Activated T-helper 1 cell treated with Interleukin-2 at 50 U/mL for 16 hours (primary cell): ENCODE measurements around the gene MYADM.
A peak's percentile ranks its signal among the peaks of the same experiment; 100 is the strongest.
"Not testable (repeated sequence)": the region's sequence is repeated elsewhere in the genome, so short reads cannot be mapped to it uniquely, and the experiment has no call there.

Experiments used
- DNase-seq: peaks from one replicate; pipeline ENCODE4 v3.0.0-alpha.2; 2020; ENCODE audit warnings: low read depth

MYADM gene

GRCh38 chr19:53868892-53869804 is 1.5 kb downstream of the MYADM start:
- DNase-seq = peak; percentile 77

DNA sequence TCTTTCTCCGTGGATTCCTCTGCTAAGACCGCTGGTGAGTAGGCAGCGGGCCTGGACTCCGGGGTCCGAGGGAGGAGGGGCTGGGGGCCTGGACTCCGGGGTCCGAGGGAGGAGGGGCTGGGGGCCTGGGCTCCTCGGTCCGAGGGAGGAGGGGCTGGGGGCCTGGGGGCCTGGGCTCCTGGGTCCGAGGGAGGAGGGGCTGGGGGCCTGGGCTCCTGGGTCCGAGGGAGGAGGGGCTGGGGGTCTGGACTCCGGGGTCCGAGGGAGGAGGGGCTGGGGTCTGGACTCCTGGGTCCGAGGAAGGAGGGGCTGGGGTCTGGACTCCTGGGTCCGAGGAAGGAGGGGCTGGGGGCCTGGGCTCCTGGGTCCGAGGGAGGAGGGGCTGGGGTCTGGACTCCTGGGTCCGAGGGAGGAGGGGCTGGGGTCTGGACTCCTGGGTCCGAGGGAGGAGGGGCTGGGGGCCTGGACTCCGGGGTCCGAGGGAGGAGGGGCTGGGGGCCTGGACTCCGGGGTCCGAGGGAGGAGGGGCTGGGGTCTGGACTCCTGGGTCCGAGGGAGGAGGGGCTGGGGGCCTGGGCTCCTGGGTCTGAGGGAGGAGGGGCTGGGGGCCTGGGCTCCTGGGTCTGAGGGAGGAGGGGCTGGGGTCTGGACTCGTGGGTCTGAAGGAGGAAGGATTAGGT is 2.3 kb downstream of the MYADM start:
- not testable (repeated sequence) for DNase-seq

- no peak for DNase-seq
Observed at GRCh38 chr19:53870485-53870844, 2.8 kb downstream of the MYADM start.

DNA sequence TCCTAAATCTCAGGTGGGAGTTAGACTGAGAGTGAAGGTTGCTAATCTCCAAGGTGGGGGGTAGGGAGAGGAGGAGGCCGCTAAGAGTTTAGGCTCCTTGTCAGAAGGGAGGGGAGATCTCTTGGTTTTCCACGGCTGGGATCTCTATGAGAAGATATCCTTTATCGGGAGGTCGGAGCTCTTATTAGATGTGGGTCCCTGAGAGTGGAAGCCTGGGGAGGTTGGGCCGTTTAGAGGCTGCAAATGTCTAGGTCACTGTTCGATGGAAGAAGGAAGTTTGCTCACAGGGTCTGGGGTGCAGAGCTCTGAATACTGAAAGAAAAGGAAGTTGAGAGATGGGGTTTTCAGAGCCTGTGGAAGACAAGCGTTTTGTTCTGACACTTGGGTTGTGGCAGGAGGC is 3.8 kb downstream of the MYADM start:
- DNase-seq = no peak

DNA sequence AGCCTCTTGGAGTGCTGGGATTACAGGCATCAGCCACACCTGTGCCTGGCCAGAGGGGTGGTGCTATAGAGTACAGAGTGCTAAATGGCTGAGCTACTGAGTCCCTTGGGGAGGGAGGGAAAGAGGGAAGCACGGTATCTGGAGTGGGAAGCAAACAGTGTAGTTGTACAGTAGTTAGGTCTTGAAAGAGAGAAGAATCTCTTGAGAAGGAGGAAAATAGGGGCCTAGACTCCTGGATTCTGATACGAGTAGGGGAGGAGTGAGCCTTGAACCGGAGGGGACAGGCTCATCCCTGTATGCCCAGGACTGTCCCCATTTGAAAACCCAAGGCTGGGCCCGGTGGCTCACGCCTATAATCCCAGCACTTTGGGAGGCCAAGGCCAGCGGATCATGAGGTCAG is 5.1 kb downstream of the MYADM start:
- DNase-seq = no peak

GRCh38 chr19:53873773-53874605 is 6.3 kb downstream of the MYADM start:
- DNase-seq = no peak

GRCh38 chr19:53874606-53874990 is 6.9 kb downstream of the MYADM start:
- DNase-seq = no peak

DNA sequence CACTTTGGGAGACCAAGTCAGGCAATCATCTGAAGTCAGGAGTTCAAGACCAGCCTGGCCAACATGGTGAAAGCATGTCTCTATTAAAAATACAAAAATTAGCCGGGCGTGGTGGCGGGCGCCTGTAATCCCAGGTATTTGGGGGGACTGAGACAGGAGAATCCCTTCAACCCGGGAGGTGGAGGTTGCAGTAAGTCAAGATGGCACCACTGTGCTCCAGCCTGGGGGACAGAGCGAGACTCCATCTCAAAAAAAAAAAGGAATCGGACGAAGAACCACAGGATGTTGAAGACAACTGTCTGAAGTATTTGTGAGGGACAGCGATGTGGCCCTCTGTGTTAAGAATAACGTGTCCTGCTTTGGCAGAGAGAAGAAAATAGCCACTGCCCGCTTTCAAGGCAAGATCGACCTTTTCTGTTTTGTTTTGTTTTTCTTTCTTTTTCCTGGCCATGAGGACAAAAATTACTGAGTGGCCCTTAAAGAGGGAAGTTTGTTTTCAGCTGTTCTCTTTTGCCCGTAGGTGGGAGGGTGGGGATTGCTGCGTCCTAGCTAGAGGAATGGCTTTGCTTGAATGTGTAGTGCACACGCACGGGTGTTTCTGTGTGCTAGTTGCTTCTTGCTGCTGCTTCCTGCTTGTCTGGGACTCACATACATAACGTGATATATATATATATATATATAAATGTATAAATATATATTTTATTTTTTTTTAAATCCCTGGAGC is 8.1 kb downstream of the MYADM start:
- no peak for DNase-seq

GRCh38 chr19:53876651-53877224 is 9.1 kb downstream of the MYADM start:
- DNase-seq = no peak

- no peak for DNase-seq
Observed at GRCh38 chr19:53877361-53877766, 9.7 kb downstream of the MYADM start.

DNA sequence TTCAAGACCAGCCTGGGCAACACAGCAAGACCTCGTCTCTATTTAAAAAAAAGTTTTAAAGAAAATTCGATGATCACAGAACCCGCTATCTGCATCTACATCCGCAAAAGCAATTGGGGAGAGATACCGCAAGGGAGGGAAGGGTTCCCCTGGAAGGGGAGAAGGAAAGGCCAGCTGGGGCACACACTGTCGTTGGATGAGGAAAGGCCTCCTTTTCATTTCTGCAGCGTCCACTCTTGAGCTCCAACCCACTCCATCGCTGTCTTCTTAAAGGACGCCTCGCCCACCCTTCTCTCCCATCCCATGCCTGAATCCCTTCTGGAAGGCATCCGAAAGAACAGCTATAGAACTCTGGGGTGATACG is 11.1 kb downstream of the MYADM start:
- no peak for DNase-seq

DNA sequence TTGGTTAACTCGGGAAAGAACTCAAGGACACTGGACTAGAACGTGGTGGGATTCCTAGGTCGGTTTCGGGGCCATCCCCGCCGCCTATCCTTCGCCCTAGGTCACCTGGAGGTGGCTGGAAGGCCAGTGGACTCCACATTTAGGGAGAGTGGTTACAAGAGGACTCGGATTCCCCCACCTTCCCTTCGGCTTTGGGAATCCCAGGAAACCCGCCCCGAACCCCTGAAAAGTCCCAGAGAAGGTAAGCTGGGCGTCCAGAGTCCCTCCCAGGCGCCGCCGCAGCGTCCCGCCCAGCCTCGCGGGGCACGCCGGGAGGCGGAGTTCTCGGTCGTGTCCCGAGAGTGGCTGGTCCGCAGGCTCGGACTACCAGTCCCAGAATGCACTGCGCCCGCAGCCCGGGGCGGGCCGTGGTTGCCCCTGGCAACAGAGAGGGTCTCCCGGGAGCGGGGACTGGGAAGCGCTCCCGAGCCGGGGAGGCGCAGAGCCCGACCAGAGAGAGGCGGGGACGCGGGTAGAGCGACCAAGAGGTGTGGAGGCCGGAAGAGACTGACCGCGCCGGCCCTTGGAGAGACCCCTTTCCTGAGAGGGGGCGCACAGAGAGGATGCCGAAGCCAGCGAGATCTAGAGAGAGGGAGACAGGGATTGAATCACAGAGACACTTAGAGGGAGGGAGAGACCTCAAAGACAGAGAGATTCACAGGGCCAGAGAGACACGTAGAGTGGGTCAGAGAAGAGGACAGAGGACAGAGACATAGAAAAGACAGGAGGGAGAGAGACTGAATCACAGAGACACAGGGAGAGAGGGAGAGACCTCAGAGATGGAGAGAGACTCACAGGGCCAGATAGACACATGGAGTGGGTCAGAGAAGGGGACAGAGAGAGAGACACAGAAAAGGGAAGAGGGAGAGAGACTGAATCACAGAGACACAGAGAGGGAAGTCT is 11.7 kb downstream of the MYADM start:
- peak; percentile 69 for DNase-seq

- no peak for DNase-seq
Observed at GRCh38 chr19:53880711-53881481, 13.2 kb downstream of the MYADM start.

DNA sequence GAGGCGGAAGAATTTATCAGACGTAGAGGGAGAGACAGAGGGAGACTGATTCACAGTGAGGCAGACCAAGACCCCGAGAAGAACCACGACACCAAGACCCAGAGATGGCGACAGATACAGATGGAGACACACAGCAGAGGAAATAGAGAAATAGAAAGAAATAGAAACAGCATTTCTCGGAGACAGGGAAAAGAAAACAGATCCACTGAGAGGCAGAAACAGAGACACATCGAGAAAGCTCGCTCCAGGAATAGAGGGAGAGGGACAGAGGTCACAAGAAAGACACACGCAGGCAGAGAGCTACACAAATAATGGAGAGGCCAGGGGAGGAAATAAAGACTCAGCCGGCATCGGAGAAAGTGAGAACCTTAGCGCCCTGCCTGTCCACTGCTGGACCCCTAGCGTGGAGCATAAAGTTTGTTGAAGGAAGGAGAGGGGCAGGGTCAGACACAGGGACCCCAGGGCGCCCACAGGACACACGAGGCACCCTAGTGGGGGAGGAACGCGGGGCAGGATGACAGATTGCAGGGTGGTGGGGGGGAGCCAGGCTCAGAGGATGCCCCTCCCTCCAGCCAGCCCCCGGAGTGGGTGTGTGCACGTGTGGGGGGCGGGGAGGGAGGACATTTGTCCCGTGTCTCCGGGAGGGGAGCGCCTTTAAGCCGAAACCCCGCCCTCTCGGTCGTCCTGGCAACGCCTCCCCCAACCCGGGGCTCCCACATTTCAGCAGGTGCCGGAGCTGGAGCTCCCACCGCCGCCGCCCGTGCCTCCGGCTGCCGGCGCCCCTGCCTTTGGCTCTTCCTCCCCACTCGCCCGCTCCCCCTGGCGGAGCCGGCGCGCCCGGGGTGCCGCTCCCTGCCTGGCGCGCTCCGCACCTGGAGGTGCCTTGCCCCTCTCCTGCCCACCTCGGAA is 14.1 kb downstream of the MYADM start, which contains the start of gene PRKCG:
PRKCG (plus strand) TSS at position 716 of the 909 bp plus-strand sequence. CDS start 298 bp downstream, outside the sequence.
- DNase-seq = peak; percentile 57

DNA sequence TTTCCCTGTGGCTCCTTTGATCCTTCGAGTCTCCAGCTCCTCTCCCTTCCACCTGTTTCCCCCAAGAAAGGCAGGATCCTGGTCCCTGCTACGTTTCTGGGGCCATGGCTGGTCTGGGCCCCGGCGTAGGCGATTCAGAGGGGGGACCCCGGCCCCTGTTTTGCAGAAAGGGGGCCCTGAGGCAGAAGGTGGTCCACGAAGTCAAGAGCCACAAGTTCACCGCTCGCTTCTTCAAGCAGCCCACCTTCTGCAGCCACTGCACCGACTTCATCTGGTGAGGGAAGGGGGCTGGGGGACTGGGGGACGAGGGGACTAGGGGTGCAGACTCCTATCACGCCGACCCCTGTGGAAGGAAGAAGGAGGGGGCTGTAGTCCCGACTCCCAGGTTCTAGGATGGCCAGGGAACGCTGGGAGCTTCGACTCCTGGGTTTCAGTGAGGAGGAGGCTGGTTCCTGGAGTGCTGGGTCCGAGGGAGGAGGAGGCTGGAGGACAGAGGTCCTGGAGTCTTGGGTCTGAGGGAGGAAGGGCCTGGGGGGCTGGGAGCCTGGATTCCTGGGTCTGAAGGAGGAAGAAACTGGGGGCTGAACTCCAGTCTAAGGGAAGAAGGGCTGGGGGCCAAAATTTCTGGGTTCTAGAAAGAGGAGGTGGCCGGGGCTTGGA is 14.8 kb downstream of the MYADM start:
- DNase-seq = no peak

GRCh38 chr19:53883231-53883661 is 15.6 kb downstream of the MYADM start:
- no peak for DNase-seq

DNA sequence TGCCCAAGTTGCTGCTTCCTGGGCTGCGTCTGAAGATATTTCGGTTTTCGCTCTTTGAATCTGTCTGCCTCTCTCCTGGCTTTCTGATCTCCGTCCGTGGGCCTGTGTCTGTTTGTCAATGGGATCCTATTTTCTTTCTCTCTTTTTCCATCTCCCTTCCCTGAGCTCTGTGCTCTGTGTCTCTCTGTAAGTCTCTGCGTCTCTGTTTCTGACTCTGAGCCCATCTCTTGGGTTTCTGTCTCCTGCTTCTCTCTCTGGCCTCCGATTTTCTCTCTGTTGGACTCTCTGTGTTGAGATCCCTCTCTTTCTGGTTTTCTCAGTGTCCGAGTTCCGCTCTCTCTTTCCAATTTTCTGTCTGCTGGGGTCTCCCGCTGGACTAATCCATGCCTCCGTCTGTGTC is 16.1 kb downstream of the MYADM start:
- DNase-seq = no peak

GRCh38 chr19:53884256-53884655 is 16.6 kb downstream of the MYADM start:
- no peak for DNase-seq
